ENCODE measurements around the gene COL6A2. TPM values are rescaled to one million over a fixed set of nuclear protein-coding genes. Genes with fewer than 3 reads are reported as not detected.

Gene COL6A2
- total and polyA plus RNA-seq, 2 donors (not counting 1 experiment from before 2014, with no cell fraction given) = 1.2 to 2.1 TPM

DNA sequence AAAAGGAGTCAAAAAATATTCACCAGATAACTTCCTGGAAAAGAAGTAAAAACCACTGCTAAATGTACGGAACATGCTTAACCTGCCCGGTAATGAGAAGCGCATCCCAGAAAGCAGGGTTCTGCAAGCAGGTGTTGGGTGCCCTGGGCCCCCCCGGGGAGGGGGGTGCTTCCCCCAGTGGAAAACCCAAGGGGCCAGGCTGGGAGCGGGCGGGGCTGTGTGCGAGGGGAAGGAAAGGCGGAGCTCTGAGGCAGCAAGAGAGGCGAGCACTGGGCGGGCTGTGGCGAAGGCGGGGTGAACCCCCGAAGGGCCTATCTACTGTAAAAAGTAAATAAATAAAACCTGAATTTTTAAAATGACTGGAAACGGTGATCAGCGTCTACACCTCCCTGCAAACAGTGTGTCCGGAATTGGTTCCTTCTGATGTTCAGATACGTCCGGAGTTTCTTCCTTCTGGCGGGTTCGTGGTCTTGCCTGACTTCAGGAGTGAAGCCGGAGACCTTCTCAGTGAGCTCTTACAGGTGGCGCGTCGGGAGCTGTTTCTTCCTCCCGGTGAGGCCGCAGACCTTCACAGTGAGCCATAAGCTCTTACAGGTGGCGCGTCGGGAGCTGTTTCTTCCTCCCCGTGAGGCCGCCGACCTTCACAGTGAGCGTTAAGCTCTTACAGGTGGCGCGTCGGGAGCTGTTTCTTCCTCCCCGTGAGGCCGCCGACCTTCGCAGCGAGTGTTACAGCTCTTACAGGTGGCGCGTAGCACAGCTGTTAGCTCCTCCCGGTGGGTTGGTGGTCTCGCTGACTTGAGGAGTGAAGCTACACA lies 44.1 kb downstream of the COL6A2 start:
- DNase-seq (no peak), ATAC-seq (ENCODE audit: low read depth) (no peak)
- Histone ChIP-seq H3K27me3 (replicated peaks in 1 of 4; ENCODE audit: control extremely low read depth in 1 of 4, control insufficient read depth in 3 of 4, insufficient read depth in 4 of 4, low read length in 3 of 4) (no peaks in the 10 kb centered on the region), H3K4me2 (replicated peaks; ENCODE audit: low read depth, low read length, poor library complexity, severe bottlenecking) (no peak overlapping the region), H3K9me3 (ENCODE audit: control extremely low read depth in 1 of 3, control insufficient read depth in 2 of 3, insufficient read depth in 1 of 3, low read length in 2 of 3) (peaks cover 0 to 9% (median 0%) of the 10 kb centered on the region in 3 donors), H2AFZ (ENCODE audit: insufficient read depth, low read depth, low read length, poor library complexity, severe bottlenecking) (no peak overlapping the region), H3K4me1 (ENCODE audit: control insufficient read depth in 2 of 2, insufficient read depth in 2 of 2, low read length in 2 of 2) (peaks cover 0 to 5% of the 10 kb centered on the region in 2 donors), H3K36me3 (replicated peaks in 1 of 2; ENCODE audit: control extremely low read depth in 1 of 2, control insufficient read depth in 1 of 2, extremely low read depth in 1 of 2, insufficient read depth in 2 of 2, low read length in 1 of 2) (no peaks in the 10 kb centered on the region), H4K20me1 (ENCODE audit: control insufficient read depth, insufficient read depth, low read length, poor library complexity, severe bottlenecking) (no peaks in the 10 kb centered on the region), H3K4me3 (ENCODE audit: control extremely low read depth in 1 of 5, extremely low read depth in 1 of 5, insufficient read depth in 1 of 5, low read depth in 2 of 5, low read length in 4 of 5) (no peak overlapping the region), H3K27ac (ENCODE audit: low read length in 2 of 2) (no peak overlapping the region), H3K9ac (ENCODE audit: low read length) (no peak overlapping the region), H3K79me2 (ENCODE audit: control insufficient read depth, insufficient read depth, low read length) (no peaks in the 10 kb centered on the region)
- POLR2A ChIA-PET = no interaction called here
- Mint-ChIP-seq H3K27ac (no peak overlapping the region), H3K4me1 (peaks cover 8% of the 10 kb centered on the region), H3K4me3 (no peak overlapping the region), H3K9me3 (ENCODE audit: insufficient read depth) (no peaks in the 10 kb centered on the region), H3K27me3 (no peaks in the 10 kb centered on the region)
- 96% methylated on average over 36 of the region's 45 CpGs for WGBS (ENCODE audit: insufficient coverage)
- no peak for TF ChIP-seq EZH2 (IDR thresholded peaks at IDR 0.05; ENCODE audit: borderline replicate concordance, insufficient read depth, low read depth, low read length, poor library complexity, severe bottlenecking)
- TF ChIP-seq, protein P1, sequence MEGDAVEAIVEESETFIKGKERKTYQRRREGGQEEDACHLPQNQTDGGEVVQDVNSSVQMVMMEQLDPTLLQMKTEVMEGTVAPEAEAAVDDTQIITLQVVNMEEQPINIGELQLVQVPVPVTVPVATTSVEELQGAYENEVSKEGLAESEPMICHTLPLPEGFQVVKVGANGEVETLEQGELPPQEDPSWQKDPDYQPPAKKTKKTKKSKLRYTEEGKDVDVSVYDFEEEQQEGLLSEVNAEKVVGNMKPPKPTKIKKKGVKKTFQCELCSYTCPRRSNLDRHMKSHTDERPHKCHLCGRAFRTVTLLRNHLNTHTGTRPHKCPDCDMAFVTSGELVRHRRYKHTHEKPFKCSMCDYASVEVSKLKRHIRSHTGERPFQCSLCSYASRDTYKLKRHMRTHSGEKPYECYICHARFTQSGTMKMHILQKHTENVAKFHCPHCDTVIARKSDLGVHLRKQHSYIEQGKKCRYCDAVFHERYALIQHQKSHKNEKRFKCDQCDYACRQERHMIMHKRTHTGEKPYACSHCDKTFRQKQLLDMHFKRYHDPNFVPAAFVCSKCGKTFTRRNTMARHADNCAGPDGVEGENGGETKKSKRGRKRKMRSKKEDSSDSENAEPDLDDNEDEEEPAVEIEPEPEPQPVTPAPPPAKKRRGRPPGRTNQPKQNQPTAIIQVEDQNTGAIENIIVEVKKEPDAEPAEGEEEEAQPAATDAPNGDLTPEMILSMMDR (IDR thresholded peaks at IDR 0.05) = no peak
- CTCF ChIA-PET = interaction anchor here (1.1 to 2.8 kb wide), 5 partner anchors 11 to 271 kb away, joined by 3 to 17 read pairs (median 11); partner anchors contain the start of genes LSS, MCM3AP and YBEY
- intact Hi-C loops (cut with micrococcal nuclease) = loop anchor here (2.0 kb wide), 1 partner anchor 183 kb away; the partner anchor contains the start of gene PCNT

Measured in B cell (primary cell).